Erythroblast (primary cell): ENCODE results near the gene RTP2.

Experiments used
- GATA1 ChIP-seq: IDR thresholded peaks from 2 replicates; pipeline ENCODE4 v1.6.1; 2011; ENCODE audit warnings: low read depth, mild to moderate bottlenecking, control low read depth, low read length, moderate library complexity
- POLR2A ChIP-seq: IDR thresholded peaks from 2 replicates; pipeline ENCODE4 v1.6.1; 2011; ENCODE audit warnings: mild to moderate bottlenecking, low read length

DNA sequence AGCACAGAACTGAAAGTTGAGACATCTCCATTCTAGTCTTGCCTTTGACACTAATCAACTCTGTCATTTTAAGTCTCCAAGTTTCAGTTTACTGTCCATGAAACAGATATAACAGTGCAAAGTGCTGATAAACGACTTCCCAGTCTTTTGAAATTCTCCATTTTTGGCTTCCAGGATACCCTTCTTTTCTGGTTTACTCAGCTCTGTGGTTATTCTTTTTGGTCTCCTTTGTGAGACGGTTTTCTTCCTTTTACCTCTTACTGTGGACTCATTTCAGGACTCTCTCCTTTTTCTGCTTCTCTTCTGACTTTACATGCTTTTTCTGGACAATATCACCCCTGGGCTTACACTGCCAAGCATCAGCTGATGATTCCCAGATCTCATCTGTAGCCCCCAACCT is 51.1 kb downstream of the RTP2 start:
- TF ChIP-seq POLR2A: no peak
- no peak for TF ChIP-seq GATA1
